Stimulated activated naive CD4-positive, alpha-beta T cell treated with Interleukin-2 at 50 U/mL for 16 hours (primary cell): ENCODE data around the gene RAI14.
"Not testable (repeated sequence)": the region's sequence is repeated elsewhere in the genome, so short reads cannot be mapped to it uniquely, and the experiment has no call there.

Source experiments
- DNase-seq: peaks from one replicate; lab custom pipeline; 2025; lab: John Stamatoyannopoulos, UW

The RAI14 gene

GRCh38 chr5:34731435-34732232 is 75.5 kb downstream of the RAI14 start:
- no peak for DNase-seq

- no peak for DNase-seq
These were observed 78.2 kb downstream of the RAI14 start for GRCh38 chr5:34734326-34734725.

GRCh38 chr5:34735491-34736426 is 79.6 kb downstream of the RAI14 start:
- no peak for DNase-seq

- DNase-seq = no peak
These were observed 80.5 kb downstream of the RAI14 start for GRCh38 chr5:34736445-34737115.

- no peak for DNase-seq
These were observed 81.6 kb downstream of the RAI14 start for GRCh38 chr5:34737731-34738130.

GRCh38 chr5:34738381-34738780 is 82.3 kb downstream of the RAI14 start:
- DNase-seq = no peak

GRCh38 chr5:34740389-34740806 is 84.3 kb downstream of the RAI14 start:
- no peak for DNase-seq

GRCh38 chr5:34742061-34742460 is 85.9 kb downstream of the RAI14 start:
- DNase-seq = no peak

GRCh38 chr5:34743878-34744277 is 87.8 kb downstream of the RAI14 start:
- no peak for DNase-seq

- DNase-seq = no peak
These were observed 92.3 kb downstream of the RAI14 start for GRCh38 chr5:34748431-34748830.

- no peak for DNase-seq
These were observed 93.3 kb downstream of the RAI14 start for GRCh38 chr5:34749431-34749873.

GRCh38 chr5:34750206-34750605 is 94.1 kb downstream of the RAI14 start:
- DNase-seq = no peak

GRCh38 chr5:34751807-34752736 is 95.9 kb downstream of the RAI14 start:
- no peak for DNase-seq

GRCh38 chr5:34753236-34753635 is 97.1 kb downstream of the RAI14 start:
- DNase-seq = not testable (repeated sequence)

GRCh38 chr5:34755926-34756325 is 99.8 kb downstream of the RAI14 start:
- no peak for DNase-seq

GRCh38 chr5:34756781-34757624 is 100.9 kb downstream of the RAI14 start:
- no peak for DNase-seq

- no peak for DNase-seq
These were observed 102.4 kb downstream of the RAI14 start for GRCh38 chr5:34758514-34758913.

- DNase-seq = not testable (repeated sequence)
These were observed 103.1 kb downstream of the RAI14 start for GRCh38 chr5:34759213-34759612.

- no peak for DNase-seq
These were observed 109.5 kb downstream of the RAI14 start for GRCh38 chr5:34765662-34766061.

- no peak for DNase-seq
These were observed 111.1 kb downstream of the RAI14 start for GRCh38 chr5:34767180-34767579.
